ENCODE results near the gene CRACR2A. TPM values are rescaled to one million over a fixed set of nuclear protein-coding genes. Genes with fewer than 3 reads are reported as not detected.

The CRACR2A gene
- total RNA-seq, 4 donors from 2014 or later: 0.47 to 1.7 (median 1.1) TPM

DNA sequence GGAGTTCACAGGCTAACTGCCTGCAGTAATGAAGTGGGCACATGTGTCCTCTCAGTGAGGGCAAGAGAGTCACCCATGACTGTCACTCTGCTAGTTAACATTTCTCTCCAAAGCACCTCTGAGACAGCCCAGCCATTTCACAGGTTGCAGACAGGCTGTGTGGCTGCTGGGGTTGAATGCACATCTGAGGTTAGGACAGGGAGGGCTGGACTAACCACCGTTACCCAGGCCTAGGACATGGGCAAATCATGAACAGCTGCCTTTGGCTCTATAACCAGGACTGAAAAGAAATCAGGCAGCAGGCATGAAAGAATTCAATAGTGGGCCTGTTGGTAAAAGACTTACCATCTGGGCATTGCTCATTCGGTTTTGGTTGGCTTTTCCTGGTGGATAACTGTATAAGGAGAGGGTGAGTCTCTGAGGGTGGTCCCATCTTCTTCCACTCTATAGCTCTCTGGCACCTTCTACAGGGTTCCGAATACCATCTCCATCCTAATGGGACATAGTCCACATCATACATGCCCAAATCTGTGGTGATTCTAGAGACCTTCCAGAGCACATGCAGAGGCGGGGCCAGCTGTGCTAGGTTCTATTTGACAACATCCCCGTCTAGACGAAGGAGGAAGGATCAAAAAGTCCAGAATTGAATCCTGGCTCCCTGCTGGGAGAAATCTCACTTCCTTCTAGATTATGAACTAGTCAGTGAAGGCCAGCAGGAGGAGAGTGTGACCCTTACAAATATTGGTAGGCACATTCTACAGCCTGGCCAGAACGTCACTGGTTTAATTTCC lies 10.8 kb downstream of the CRACR2A start:
- Histone ChIP-seq H3K4me3 (no peak overlapping the region), H3K27me3 (no peaks in the 10 kb centered on the region), H3K27ac (no peak overlapping the region), H3K36me3 (no peaks in the 10 kb centered on the region), H3K4me1 (no peaks in the 10 kb centered on the region), H3K9me3 (no peaks in the 10 kb centered on the region)
- ATAC-seq: no peak
- TF ChIP-seq, protein P1, sequence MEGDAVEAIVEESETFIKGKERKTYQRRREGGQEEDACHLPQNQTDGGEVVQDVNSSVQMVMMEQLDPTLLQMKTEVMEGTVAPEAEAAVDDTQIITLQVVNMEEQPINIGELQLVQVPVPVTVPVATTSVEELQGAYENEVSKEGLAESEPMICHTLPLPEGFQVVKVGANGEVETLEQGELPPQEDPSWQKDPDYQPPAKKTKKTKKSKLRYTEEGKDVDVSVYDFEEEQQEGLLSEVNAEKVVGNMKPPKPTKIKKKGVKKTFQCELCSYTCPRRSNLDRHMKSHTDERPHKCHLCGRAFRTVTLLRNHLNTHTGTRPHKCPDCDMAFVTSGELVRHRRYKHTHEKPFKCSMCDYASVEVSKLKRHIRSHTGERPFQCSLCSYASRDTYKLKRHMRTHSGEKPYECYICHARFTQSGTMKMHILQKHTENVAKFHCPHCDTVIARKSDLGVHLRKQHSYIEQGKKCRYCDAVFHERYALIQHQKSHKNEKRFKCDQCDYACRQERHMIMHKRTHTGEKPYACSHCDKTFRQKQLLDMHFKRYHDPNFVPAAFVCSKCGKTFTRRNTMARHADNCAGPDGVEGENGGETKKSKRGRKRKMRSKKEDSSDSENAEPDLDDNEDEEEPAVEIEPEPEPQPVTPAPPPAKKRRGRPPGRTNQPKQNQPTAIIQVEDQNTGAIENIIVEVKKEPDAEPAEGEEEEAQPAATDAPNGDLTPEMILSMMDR (IDR thresholded peaks at IDR 0.05 in 4 of 5, conservative IDR thresholded peaks at IDR 0.05 in 1 of 5): no peak
- no peak for TF ChIP-seq POLR2A (IDR thresholded peaks at IDR 0.05)
- in situ Hi-C loops (cut with MboI; ENCODE audit: low sequenced_read_pairs in 4 of 4): no loop called here
- intact Hi-C loops (cut with DNase I; ENCODE audit: low total_unique reads): no loop called here
- no peak for DNase-seq

DNA sequence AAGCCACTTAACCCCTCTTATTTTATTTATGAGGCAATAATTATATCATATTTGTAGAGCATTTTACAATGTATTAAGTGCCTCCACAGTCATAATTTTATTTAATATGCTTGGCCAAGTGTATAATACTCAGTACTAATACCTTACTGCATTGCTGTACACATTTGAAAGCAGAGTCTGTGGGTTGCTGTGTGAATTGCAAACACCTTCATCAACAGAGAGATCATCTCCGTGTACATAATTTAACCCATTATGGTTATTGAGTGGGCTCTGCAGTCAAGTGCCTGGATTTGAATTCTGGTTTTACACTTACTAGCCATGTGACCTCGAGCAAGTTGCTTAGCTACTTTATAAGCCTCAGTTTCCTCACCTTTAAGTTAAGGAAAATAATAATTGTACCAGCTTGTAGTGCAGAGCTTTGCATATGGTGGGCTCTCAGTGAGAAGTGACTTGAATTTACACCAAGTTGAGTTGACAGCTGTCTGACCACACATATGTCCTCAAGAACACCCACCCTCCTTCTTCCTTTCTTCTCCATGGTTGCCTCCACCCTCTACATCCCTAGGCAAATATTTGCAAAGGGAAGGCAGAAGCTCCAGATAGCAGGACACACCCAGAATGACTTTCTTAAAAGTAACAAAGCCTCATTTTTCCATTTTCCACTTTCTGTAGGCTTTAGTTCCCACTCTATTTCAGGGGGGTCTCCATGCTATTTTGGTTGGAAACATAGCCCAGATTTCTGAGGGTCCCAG lies 12.3 kb downstream of the CRACR2A start:
- H3K27me3 ChIP-seq: no peaks in the 10 kb centered on the region
- DNase-seq (no peak), ATAC-seq (no peak)
- H3K27ac ChIP-seq: no peak overlapping the region
- intact Hi-C loops (cut with DNase I; ENCODE audit: low total_unique reads) (no loop called here), in situ Hi-C loops (cut with MboI; ENCODE audit: low sequenced_read_pairs in 4 of 4) (no loop called here)
- no peaks in the 10 kb centered on the region for H3K9me3 ChIP-seq
- H3K36me3 ChIP-seq: no peaks in the 10 kb centered on the region
- H3K4me1 ChIP-seq: no peaks in the 10 kb centered on the region
- TF ChIP-seq POLR2A (IDR thresholded peaks at IDR 0.05): no peak
- TF ChIP-seq, protein P1 (IDR thresholded peaks at IDR 0.05 in 4 of 5, conservative IDR thresholded peaks at IDR 0.05 in 1 of 5): no peak
- H3K4me3 ChIP-seq: no peak overlapping the region

DNA sequence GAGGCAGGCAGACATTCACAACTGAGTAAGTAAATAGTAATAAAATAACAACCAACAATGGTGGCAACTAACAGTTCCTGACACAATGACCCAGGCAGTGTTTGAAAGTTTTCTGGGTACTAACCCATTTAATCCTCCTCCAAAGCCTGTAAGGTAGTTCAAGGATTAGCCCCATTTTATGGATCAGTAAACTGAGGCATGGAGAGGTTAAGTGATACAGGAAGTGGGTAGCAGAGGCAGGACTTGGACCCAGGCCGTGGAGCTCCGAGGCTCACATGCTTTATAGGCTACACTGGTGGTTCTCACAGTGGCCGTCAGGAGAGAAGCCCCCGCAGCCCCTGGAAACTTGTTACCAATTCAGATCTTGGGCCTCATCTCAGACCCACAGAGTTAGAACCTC lies 17.5 kb downstream of the CRACR2A start:
- ATAC-seq: no peak
- H3K36me3 ChIP-seq: no peaks in the 10 kb centered on the region
- DNase-seq: no peak
- H3K27me3 ChIP-seq: no peaks in the 10 kb centered on the region
- H3K4me3 ChIP-seq: no peak overlapping the region
- H3K27ac ChIP-seq: no peak overlapping the region
- intact Hi-C loops (cut with DNase I; ENCODE audit: low total_unique reads): no loop called here
- in situ Hi-C loops (cut with MboI; ENCODE audit: low sequenced_read_pairs in 4 of 4): no loop called here
- H3K9me3 ChIP-seq: no peaks in the 10 kb centered on the region
- no peaks in the 10 kb centered on the region for H3K4me1 ChIP-seq
- TF ChIP-seq, protein P1 (IDR thresholded peaks at IDR 0.05 in 4 of 5, conservative IDR thresholded peaks at IDR 0.05 in 1 of 5): no peak
- no peak for TF ChIP-seq POLR2A (IDR thresholded peaks at IDR 0.05)

DNA sequence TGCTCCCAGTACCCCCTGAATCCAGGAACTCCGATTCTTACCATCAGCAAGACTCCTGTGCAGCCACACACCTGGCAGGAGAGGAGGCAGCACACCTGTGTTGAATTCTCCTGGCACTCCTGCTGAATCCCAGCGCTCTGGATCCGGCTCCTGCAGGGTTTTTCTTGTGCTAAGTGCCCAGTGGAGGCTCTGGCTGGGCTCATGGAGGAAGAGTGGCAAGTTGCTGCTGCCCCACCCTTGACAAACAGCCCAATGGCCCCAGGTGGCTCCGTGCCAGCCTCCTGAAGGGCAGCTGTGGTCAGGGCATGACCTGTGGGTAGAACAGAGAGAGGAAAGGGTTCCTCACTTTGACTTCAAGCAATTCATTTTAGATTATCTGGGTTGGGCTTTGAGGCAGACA lies 20.0 kb downstream of the CRACR2A start:
- Histone ChIP-seq H3K9me3 (no peaks in the 10 kb centered on the region), H3K36me3 (no peaks in the 10 kb centered on the region), H3K27me3 (no peaks in the 10 kb centered on the region), H3K4me3 (no peak overlapping the region), H3K27ac (no peak overlapping the region), H3K4me1 (no peaks in the 10 kb centered on the region)
- intact Hi-C loops (cut with DNase I; ENCODE audit: low total_unique reads): no loop called here
- TF ChIP-seq, protein P1 (IDR thresholded peaks at IDR 0.05 in 4 of 5, conservative IDR thresholded peaks at IDR 0.05 in 1 of 5): no peak
- no peak for TF ChIP-seq POLR2A (IDR thresholded peaks at IDR 0.05)
- in situ Hi-C loops (cut with MboI; ENCODE audit: low sequenced_read_pairs in 4 of 4): no loop called here
- ATAC-seq (no peak), DNase-seq (no peak)
